BLaER1 treated with 17β-estradiol and CSF1 and Interleukin-3, amounts not matched to agents 10 nM and 100 nM (cell line): ENCODE data around the gene EIF3D.

Experiments
- H3K27ac ChIP-seq, 11 experiments: shearing (Covaris generic); formaldehyde crosslinking; 2 replicates each; pipeline ENCODE4 v1.8.1; 2022
- H3K27me3 ChIP-seq, 11 experiments: shearing (Covaris generic); formaldehyde crosslinking; 2 replicates each; pipeline ENCODE4 v1.8.1; 2022
- H3K36me3 ChIP-seq, 11 experiments: shearing (Covaris generic); formaldehyde crosslinking; 2 replicates each; pipeline ENCODE4 v1.8.1; 2022
- H3K4me1 ChIP-seq, 10 experiments: shearing (Covaris generic); formaldehyde crosslinking; 2 replicates each; pipeline ENCODE4 v1.8.1; 2022
- H3K4me2 ChIP-seq, 11 experiments: shearing (Covaris generic); formaldehyde crosslinking; 2 replicates each; pipeline ENCODE4 v1.8.1; 2022
- H3K4me3 ChIP-seq, 10 experiments: shearing (Covaris generic); formaldehyde crosslinking; 2 replicates each; pipeline ENCODE4 v1.8.1; 2022
- H3K9ac ChIP-seq, 11 experiments: shearing (Covaris generic); formaldehyde crosslinking; 2 replicates each; pipeline ENCODE4 v1.8.1; 2022
- H3K9me3 ChIP-seq, 11 experiments: shearing (Covaris generic); formaldehyde crosslinking; replicated peaks in 1 of 11; 2 replicates each; pipeline ENCODE4 v1.8.1; 2022
- H4K20me1 ChIP-seq, 11 experiments: shearing (Covaris generic); formaldehyde crosslinking; 2 replicates each; pipeline ENCODE4 v1.8.1; 2022
- Cebpa-rat ChIP-seq, 11 experiments: shearing (Covaris generic); IDR thresholded peaks; 2 replicates each; pipeline ENCODE4 v1.8.1; 2022

EIF3D gene

GRCh38 chr22:36461665-36462649, 67.0 kb downstream of the EIF3D start:
- Histone ChIP-seq H4K20me1 (no peaks in the 10 kb centered on the region), H3K9ac (peak overlapping the region in 6 of 11 experiments; percentile 9 to 51 (median 26); a peak in 8 of 22 replicates), H3K4me2 (peak overlapping the region; percentile 2 to 91 (median 76); a peak in 20 of 22 replicates), H3K36me3 (peaks cover 0 to 11% (median 0%) of the 10 kb centered on the region in 11 experiments; a peak in 2 of 22 replicates), H3K4me1 (peaks cover 28 to 95% (median 88%) of the 10 kb centered on the region in 10 experiments), H3K4me3 (no peak overlapping the region; a peak in 1 of 20 replicates), H3K27me3 (no peaks in the 10 kb centered on the region), H3K9me3 (no peaks in the 10 kb centered on the region), H3K27ac (peak overlapping the region in 7 of 11 experiments; percentile 9 to 50 (median 47); a peak in 11 of 22 replicates)
- no peak for TF ChIP-seq Cebpa-rat (IDR thresholded peaks at IDR 0.05)
